ENCODE measurements around the gene ARPC4.

The ARPC4 gene

DNA sequence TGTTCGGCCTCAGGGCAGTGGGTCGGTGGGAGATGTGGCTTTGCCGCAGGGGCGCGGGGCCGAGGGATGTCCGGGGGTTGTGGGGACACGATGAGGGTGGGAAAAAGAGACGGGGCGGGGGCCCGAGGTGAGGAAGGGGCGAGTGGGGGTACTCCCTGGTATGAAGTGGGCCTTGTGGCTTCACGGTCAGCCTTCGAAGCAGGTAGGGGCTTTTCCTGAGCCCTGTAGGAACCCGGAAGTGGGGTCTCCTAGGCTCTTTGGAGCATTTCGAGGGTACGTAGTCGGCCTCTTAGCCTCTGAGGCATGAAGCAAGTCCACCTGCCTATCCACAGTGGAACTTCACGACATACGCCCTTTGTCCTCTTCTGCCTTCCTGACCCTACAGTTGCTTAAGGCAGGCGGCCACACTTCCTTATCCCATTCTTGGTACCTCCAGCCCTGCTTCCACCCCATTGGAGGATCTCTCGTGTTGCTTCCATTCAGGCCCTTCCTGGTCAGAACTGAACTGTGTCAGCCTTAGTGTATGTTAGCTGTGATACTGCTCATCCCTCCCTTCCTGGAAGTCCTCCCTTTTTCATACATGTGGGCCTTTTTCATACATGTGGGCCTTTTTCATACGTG, 389 bp downstream of the ARPC4 start:
- TF ChIP-seq GATA1 (IDR thresholded peaks at IDR 0.05; ENCODE audit: low read depth, low read length), result no peak
- peak; percentile 56 for TF ChIP-seq POLR2A (IDR thresholded peaks at IDR 0.05; ENCODE audit: low read length)
- peak; percentile 70 to 76 for DNase-seq

- DNase-seq, result no peak
- TF ChIP-seq GATA1 (IDR thresholded peaks at IDR 0.05; ENCODE audit: low read depth, low read length) (no peak), POLR2A (IDR thresholded peaks at IDR 0.05; ENCODE audit: low read length) (no peak)
Observed at GRCh38 chr3:9794400-9794799, 1.5 kb downstream of the ARPC4 start.

DNA sequence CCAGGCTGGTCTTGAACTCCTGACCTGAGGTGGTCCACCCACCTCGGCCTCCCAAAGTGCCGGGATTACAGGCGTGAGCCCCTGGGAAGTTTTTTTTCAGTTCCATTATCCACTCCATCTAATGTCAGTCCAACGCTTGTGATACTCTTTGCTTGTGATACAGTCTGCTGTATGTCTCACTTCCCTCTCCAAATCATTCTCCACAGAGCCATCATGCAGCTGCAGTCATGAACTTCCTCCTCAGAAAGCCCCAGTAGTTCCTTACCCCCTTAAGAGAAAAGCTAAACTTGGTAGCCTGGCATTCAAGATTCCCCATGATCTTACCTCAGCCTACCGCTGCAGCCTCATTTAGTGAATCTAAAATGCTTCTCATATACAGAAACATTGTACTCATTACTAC, 2.3 kb downstream of the ARPC4 start:
- DNase-seq, result no peak
- TF ChIP-seq GATA1 (IDR thresholded peaks at IDR 0.05; ENCODE audit: low read depth, low read length) (no peak), POLR2A (IDR thresholded peaks at IDR 0.05; ENCODE audit: low read length) (no peak)

GRCh38 chr3:9797196-9797945, 4.5 kb downstream of the ARPC4 start:
- no peak for DNase-seq
- no peak for TF ChIP-seq POLR2A (IDR thresholded peaks at IDR 0.05; ENCODE audit: low read length)
- TF ChIP-seq GATA1 (IDR thresholded peaks at IDR 0.05; ENCODE audit: low read depth, low read length), result no peak

- DNase-seq, result no peak
- no peak for TF ChIP-seq GATA1 (IDR thresholded peaks at IDR 0.05; ENCODE audit: low read depth, low read length)
- TF ChIP-seq POLR2A (IDR thresholded peaks at IDR 0.05; ENCODE audit: low read length), result no peak
Observed at GRCh38 chr3:9800529-9800928, 7.6 kb downstream of the ARPC4 start.

DNA sequence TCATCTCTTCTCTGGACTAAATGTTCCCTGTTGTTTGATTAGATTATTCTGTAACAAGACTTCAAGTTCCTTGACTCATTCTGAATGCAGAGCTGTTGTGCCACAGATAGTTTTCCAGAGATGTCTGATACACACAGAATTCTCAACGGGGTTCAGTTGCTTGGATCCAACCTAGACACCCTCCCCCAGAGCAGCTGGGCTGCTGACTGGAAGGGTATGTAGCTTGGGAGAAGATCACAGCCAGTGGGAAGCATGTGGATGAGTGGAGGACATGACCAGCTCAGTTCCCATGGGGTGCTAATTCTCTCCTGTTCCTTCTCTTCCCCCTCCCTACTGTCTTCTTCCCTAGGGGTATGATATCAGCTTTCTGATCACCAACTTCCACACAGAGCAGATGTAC, 10.6 kb downstream of the ARPC4 start:
- no peak for DNase-seq
- TF ChIP-seq POLR2A (IDR thresholded peaks at IDR 0.05; ENCODE audit: low read length) (no peak), GATA1 (IDR thresholded peaks at IDR 0.05; ENCODE audit: low read depth, low read length) (no peak)

DNA sequence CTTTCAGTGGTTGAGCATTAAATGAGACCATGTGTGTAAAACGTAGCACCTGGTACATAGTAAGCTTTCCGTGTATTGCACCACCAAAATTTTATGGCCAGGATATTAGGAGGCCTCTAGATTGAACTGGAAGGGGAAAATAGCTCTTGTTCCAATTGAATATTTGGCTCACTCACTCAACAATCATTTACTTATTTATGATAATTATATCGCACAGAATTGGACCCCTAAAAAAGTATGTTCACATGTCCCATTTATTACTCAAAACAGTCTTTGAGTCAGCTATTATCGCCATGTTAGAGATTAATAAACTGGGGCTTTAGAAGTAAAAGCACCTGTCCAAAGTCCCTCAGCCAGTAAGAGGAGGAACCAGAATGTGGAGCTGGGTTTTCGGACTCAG, 12.1 kb downstream of the ARPC4 start:
- no peak for DNase-seq
- TF ChIP-seq POLR2A (IDR thresholded peaks at IDR 0.05; ENCODE audit: low read length) (no peak), GATA1 (IDR thresholded peaks at IDR 0.05; ENCODE audit: low read depth, low read length) (no peak)

DNA sequence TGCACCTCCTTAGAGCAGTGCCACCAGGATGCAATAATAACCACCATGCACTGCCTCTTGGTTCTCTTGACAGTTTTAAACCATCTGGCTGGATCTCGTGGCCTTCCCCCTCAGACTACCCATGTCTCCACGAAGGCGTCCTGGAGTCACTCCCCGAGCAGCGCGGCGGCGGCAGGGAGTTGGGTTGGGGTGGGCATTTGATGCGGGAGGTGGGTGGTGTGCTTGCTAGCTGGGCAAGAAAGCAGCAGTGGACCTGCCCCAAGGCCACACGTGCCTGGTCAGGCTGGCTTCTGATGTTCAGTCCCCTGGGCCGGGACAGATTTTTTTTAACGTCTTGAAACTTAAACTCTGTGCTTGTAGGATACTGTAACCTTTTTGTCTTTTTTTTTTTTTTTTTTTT, 13.3 kb downstream of the ARPC4 start:
- no peak for DNase-seq
- TF ChIP-seq GATA1 (IDR thresholded peaks at IDR 0.05; ENCODE audit: low read depth, low read length) (no peak), POLR2A (IDR thresholded peaks at IDR 0.05; ENCODE audit: low read length) (no peak)

GRCh38 chr3:9806688-9807589, 14.1 kb downstream of the ARPC4 start:
- DNase-seq, result no peak
- TF ChIP-seq POLR2A (IDR thresholded peaks at IDR 0.05; ENCODE audit: low read length), result no peak
- TF ChIP-seq GATA1 (IDR thresholded peaks at IDR 0.05; ENCODE audit: low read depth, low read length), result no peak

DNA sequence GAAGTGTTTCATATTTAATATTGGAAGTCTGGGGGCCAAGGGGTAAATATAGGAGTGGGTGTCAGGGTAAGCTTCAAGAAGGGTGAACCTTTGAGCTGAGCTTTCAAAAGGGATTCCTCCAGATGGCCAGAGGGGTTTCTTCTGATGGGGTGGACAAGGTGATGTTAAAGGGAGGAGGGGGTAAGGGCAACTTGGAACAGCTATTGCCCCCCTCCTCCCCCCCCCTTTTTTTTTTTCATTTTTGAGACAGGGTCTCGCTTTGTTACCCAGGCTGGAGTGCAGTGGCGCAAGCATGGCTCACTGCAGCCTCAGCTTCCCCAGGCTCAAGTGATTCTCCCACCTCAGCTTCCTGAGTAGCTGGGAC, 15.1 kb downstream of the ARPC4 start:
- TF ChIP-seq POLR2A (IDR thresholded peaks at IDR 0.05; ENCODE audit: low read length) (no peak), GATA1 (IDR thresholded peaks at IDR 0.05; ENCODE audit: low read depth, low read length) (no peak)
- DNase-seq, result no peak

DNA sequence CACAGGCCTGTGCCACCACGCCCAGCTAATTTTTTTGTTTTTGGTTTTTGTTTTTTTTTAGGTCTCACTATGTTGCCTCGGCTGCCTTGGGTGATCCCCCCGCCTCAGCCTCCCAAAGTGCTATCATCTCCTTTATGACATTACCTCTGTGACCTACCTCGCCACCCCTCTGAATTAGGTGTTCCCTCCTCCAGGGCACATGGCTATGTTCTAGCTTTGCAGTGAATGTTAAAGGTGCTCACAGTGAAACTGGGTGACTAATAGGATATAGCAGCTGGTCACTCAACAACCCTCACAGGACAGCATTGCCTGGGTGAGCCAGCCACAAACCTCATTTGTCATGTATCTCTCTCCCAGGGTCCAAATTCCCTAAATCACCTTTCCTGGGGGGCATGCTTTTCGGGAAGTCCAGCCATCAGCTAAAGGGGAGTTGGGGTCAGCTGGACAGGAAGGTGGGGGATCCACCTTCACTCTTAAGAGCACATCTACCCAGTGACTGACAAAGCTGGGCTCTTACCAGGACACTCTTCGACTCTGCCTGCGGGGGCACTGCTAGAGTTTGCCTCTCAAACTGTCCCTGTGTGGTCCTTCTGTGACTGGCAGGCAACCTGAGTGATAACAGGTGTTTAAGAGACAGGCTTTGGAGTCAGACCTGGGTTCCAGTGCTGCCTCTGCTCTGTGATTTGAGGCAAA, 15.6 kb downstream of the ARPC4 start:
- peak; percentile 62 to 67 for DNase-seq

DNA sequence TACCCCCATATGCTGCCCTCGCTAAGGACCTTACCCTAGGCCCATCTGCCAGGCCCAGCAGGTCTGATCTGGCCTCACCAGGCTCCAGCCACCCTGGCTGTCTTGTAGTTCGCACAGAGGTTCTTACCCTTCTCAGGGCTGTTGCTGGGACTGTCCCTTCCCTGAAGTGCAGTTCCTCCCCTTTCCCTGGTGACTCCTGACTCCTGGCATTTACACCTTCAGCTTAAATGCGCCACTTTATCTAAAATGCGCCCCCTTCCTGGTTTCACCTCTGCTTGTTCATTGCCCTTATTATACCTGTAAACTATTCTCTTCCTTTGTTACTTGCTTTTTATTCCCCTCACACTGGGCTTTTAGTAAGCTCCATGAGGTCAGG, 16.3 kb downstream of the ARPC4 start:
- no peak for DNase-seq
- TF ChIP-seq GATA1 (IDR thresholded peaks at IDR 0.05; ENCODE audit: low read depth, low read length), result no peak
- TF ChIP-seq POLR2A (IDR thresholded peaks at IDR 0.05; ENCODE audit: low read length), result no peak

More for the DNA sequence above, 15.6 kb downstream of the ARPC4 start:
- no peak for TF ChIP-seq GATA1 (IDR thresholded peaks at IDR 0.05; ENCODE audit: low read depth, low read length)
- no peak for TF ChIP-seq POLR2A (IDR thresholded peaks at IDR 0.05; ENCODE audit: low read length)

- peak; percentile 54 for TF ChIP-seq POLR2A (IDR thresholded peaks at IDR 0.05; ENCODE audit: low read length)
- no peak for TF ChIP-seq GATA1 (IDR thresholded peaks at IDR 0.05; ENCODE audit: low read depth, low read length)
- DNase-seq, result peak; percentile 59 to 66
Observed at GRCh38 chr3:9809615-9810432, 16.9 kb downstream of the ARPC4 start, which contains the start of gene TTLL3. Gene TTLL3, plus strand, starts transcription at chr3:9810262. Its CDS starts 400 bp downstream, at chr3:9810662.

All from erythroblast (primary cell).